K562 (cell line): ENCODE measurements around the gene AGRP. TPM values are rescaled to one million over a fixed set of nuclear protein-coding genes. Genes with fewer than 3 reads are reported as not detected.

ENCODE experiments used
- ATAC-seq: fragments of 200-7000 bp; cut with Tn5 transposase; 3 replicates; pipeline ENCODE4 v1.9.1; 2020; ENCODE audit warnings: moderate library complexity
- BruUV-seq: library from RNA; stranded (reverse); fragments of 400-500 nt; replicated peaks from 2 replicates; lab custom pipeline; 2021; lab: Mats Ljungman, UMichigan
- CTCF ChIA-PET: fragments of 300-600 bp; formaldehyde crosslinking; extraction: SDS; loops from one replicate; lab custom pipeline; 2021; ENCODE audit warnings: low intra/inter-chr PET ratio; lab: Yijun Ruan, JAX
- POLR2A ChIA-PET: fragments of 300-600, 350-650 bp; sonication (Branson Sonifier 250); formaldehyde crosslinking; extraction: SDS; loops from one replicate; lab custom pipeline; 2021; ENCODE audit warnings: antibody characterized with exemption, inconsistent platforms; lab: Yijun Ruan, JAX
- DNase-seq, 4 experiments: peaks; one replicate each; pipeline versions ENCODE4 v3.0.0 to v3.0.0-alpha.2; 2011 to 2018; ENCODE audit warnings: low spot score in 3 of 4, mixed read lengths in 3 of 4; ENCODE audit errors: extremely low read depth in 1 of 4
- FAIRE-seq: peaks from 2 replicates; lab custom pipeline; 2011; peaks lifted over from hg19 to GRCh38; lab: Jason Lieb, UNC
- H2AFZ ChIP-seq: 2 replicates; pipeline ENCODE4 v1.6.0; 2011; ENCODE audit warnings: low read depth, low read length, control low read depth, inconsistent platforms
- H3K27ac ChIP-seq: fragments of 200-600 bp; 3 replicates; pipeline ENCODE4 v1.8.0; 2011; ENCODE audit warnings: low read depth, mild to moderate bottlenecking, control low read depth, inconsistent platforms, low read length, moderate library complexity, mixed read lengths; ENCODE audit errors: extremely low read depth
- H3K27me3 ChIP-seq, 2 experiments: fragments of 300-600 bp in 1 of 2; 2 replicates in 1 of 2; 3 replicates in 1 of 2; pipeline versions ENCODE4 v1.6.0 to v1.8.0; 2011; ENCODE audit warnings: inconsistent platforms in 2 of 2, low read length in 2 of 2, mild to moderate bottlenecking in 1 of 2, mixed read lengths in 1 of 2, moderate library complexity in 1 of 2; ENCODE audit not compliant: control insufficient read depth in 2 of 2, insufficient read depth in 2 of 2
- H3K36me3 ChIP-seq: fragments of 300-600 bp; 3 replicates; pipeline ENCODE4 v1.8.0; 2011; ENCODE audit warnings: mild to moderate bottlenecking, low read length, inconsistent platforms; ENCODE audit not compliant: control insufficient read depth, insufficient read depth
- H3K4me1 ChIP-seq, 2 experiments: fragments of 200-600 bp in 1 of 2; replicated peaks in 1 of 2; 2 replicates in 1 of 2; 3 replicates in 1 of 2; pipeline versions ENCODE4 v1.5.1 to v1.8.0; 2011; ENCODE audit warnings: inconsistent platforms in 2 of 2, low read length in 2 of 2, mild to moderate bottlenecking in 1 of 2, mixed read lengths in 1 of 2, moderate library complexity in 1 of 2; ENCODE audit not compliant: control insufficient read depth in 2 of 2, insufficient read depth in 2 of 2
- H3K4me2 ChIP-seq: 2 replicates; pipeline ENCODE4 v1.6.1; 2011; ENCODE audit warnings: low read length, control low read depth, inconsistent platforms, mixed read lengths; ENCODE audit not compliant: insufficient read depth
- H3K4me3 ChIP-seq: fragments of 200-600 bp; sonication (generic), shearing (Covaris generic); 2 replicates; pipeline ENCODE4 v1.5.1; 2016; ENCODE audit warnings: control low read depth, inconsistent platforms
- H3K79me2 ChIP-seq: fragments of 200-600 bp; 3 replicates; pipeline ENCODE4 v1.8.0; 2011; ENCODE audit warnings: low read length, inconsistent platforms; ENCODE audit not compliant: control insufficient read depth, insufficient read depth
- H3K9ac ChIP-seq, 2 experiments: 2 replicates each; pipeline versions ENCODE4 v1.6.0 to v1.6.1; 2011; ENCODE audit warnings: low read depth in 2 of 2, low read length in 2 of 2, control low read depth in 1 of 2, inconsistent platforms in 1 of 2, mild to moderate bottlenecking in 1 of 2, mixed read lengths in 1 of 2; ENCODE audit not compliant: insufficient read depth in 1 of 2
- H3K9me1 ChIP-seq: one replicate; pipeline ENCODE4 v1.6.0; 2011; ENCODE audit warnings: inconsistent platforms, mild to moderate bottlenecking, low read length, moderate library complexity; ENCODE audit not compliant: control insufficient read depth, insufficient read depth
- H3K9me3 ChIP-seq: replicated peaks from 2 replicates; pipeline ENCODE4 v1.5.1; 2011; ENCODE audit warnings: low read depth, low read length, inconsistent platforms; ENCODE audit not compliant: control insufficient read depth, insufficient read depth
- H4K20me1 ChIP-seq: replicated peaks from 2 replicates; pipeline ENCODE4 v1.6.1; 2011; ENCODE audit warnings: low read length, inconsistent platforms, mixed read lengths; ENCODE audit not compliant: control insufficient read depth, insufficient read depth
- HMG20B ChIP-seq: fragments of 250-450 bp; sonication (Bioruptor Pico); IDR thresholded peaks from 2 replicates; pipeline ENCODE4 v1.5.0; 2021; ENCODE audit warnings: mild to moderate bottlenecking
- TFAP4 ChIP-seq: sonication (generic); formaldehyde crosslinking; IDR thresholded peaks from 2 replicates; pipeline ENCODE4 v1.8.0; 2022; ENCODE audit warnings: missing genetic modification reagents, mild to moderate bottlenecking, moderate library complexity, borderline replicate concordance
- WGBS: fragments of 100-300 bp; shearing (Covaris generic); methylation state at CpG from one replicate; pipeline ENCODE4 v1.1.6; 2016; ENCODE audit warnings: low coverage, mixed read lengths; ENCODE audit not compliant: insufficient coverage; ENCODE audit errors: missing lambda C conversion rate; 5-methylcytosine and 5-hydroxymethylcytosine counted together
- in situ Hi-C: fragments of 300-500 bp; cut with MboI; formaldehyde crosslinking; loops from 4 replicates; pipeline ENCODE4 v1.15.0; 2018; ENCODE audit warnings: inconsistent platforms, mixed read lengths
- intact Hi-C: fragments of 100-400 bp; cut with micrococcal nuclease; formaldehyde crosslinking; loops from 2 replicates; pipeline ENCODE4 v1.14.2; 2022
- polyA plus RNA-seq, 8 experiments: library from polyadenylated mRNA; depleted of rRNA in 4 of 8; stranded (reverse) in 5 of 8; unstranded in 3 of 8; fragments of >200 nt; fragmentation: Nextera tagmentation in 2 of 8; fragmentation: Illumina TruSeq in 1 of 8; extraction: Ambion mirVana in 2 of 8; extraction: Trizol in 1 of 8; gene quantifications; 2 replicates each; pipeline versions ENCODE4 v1.2.1 to v1.2.3, GENCODE V29; 2011 to 2014; ENCODE audit warnings: inconsistent platforms in 1 of 8, missing spikeins in 1 of 8
- total RNA-seq, 7 experiments: library from RNA; depleted of rRNA in 6 of 7; stranded (reverse); fragments of >200 nt in 6 of 7; fragmentation: Illumina TruSeq in 2 of 7; extraction: Trizol in 2 of 7; gene quantifications; 2 replicates each; pipeline versions ENCODE4 v1.2.1 to v1.2.3, GENCODE V29; 2011 to 2021; ENCODE audit warnings: low replicate concordance in 1 of 7

The AGRP gene
- total and polyA plus RNA-seq, 9 of the 15 experiments (the other 6 are each of a cell fraction or from before 2014, with no cell fraction given) = not detected

- Histone ChIP-seq H3K4me1 (peaks cover 0 to 34% of the 10 kb centered on the region in 2 experiments; a peak in 2 of 5 replicates), H3K9me1 (peaks cover 2% of the 10 kb centered on the region), H3K27ac (no peak overlapping the region), H3K9me3 (no peaks in the 10 kb centered on the region), H3K36me3 (peaks cover 72% of the 10 kb centered on the region; the same call in 2 of the 3 replicates), H3K4me2 (no peak overlapping the region), H3K4me3 (no peak overlapping the region), H3K9ac (peak overlapping the region in 1 of 2 experiments; percentile 72; a peak in 2 of 4 replicates), H3K79me2 (no peaks in the 10 kb centered on the region), H4K20me1 (peaks cover 21% of the 10 kb centered on the region), H2AFZ (no peak overlapping the region), H3K27me3 (no peaks in the 10 kb centered on the region)
- no peak for FAIRE-seq
- TF ChIP-seq HMG20B (CRISPR knock-in tag) = no peak
- 0 out of 2 replicates have a peak, but pooled peaks have one; percentile 2 for TF ChIP-seq TFAP4 (CRISPR knock-in tag)
- intact Hi-C loops = loop anchor here (2.0 kb wide), 1 partner anchor 18 kb away; no protein-coding TSS in a partner anchor
- POLR2A ChIA-PET = no interaction called here
- ATAC-seq = no peak
- in situ Hi-C loops = no loop called here
- no TSS peak for BruUV-seq
- 84% methylated on average over 6 of the region's 8 CpGs for WGBS
- DNase-seq = no peak
- CTCF ChIA-PET = no interaction called here
Observed at GRCh38 chr16:67446968-67447507, 36.3 kb downstream of the AGRP start.
